Measurements from ENCODE around the gene HLA-DQB2.
"Not testable (repeated sequence)": the region's sequence is repeated elsewhere in the genome, so short reads cannot be mapped to it uniquely, and the experiment has no call there.

The HLA-DQB2 gene

DNA sequence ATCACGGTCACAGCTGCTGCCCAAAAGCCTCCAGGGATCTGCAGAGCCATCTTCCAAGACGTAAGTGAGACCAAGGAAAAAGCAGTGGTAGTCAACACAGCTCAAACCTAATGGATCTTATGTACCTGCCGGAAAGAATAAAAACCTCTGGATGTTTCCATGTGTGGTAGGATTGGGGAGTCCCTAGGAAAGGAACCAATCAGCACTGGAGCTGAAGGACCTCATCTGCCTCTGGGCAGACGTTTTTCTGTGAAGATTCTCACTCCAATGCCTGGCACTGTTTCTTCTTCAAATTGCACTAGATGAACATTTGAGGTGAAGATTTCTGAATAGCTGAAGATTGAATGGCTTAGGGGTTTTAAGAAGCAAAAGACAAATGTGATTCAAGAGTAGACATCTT is at the start of gene HLA-DQB2:
TSS of gene HLA-DQB2 (minus strand) at position 112 of the 400 bp plus-strand sequence. CDS start at position 50, 62 bp downstream.
- DNase-seq, result no peak

DNA sequence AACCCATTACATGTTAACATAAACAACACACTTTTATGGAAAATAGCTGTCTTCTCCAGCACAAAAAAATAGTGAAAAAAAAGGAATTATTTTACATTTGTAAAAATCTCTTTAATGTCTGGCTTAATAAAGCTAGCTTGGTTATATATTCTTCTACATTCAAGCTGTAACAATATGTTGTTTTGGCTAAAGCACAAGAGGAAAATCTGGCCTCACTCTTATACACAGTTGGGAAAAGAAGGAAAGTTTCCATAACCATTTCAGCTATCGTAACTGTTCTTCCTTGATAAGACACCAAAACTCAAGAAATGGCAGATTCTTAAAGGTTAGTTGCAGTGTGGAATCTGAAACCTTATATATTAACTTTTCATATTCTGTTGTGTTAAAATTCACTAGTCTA is 45.8 kb upstream of the HLA-DQB2 start:
- no peak for DNase-seq

DNA sequence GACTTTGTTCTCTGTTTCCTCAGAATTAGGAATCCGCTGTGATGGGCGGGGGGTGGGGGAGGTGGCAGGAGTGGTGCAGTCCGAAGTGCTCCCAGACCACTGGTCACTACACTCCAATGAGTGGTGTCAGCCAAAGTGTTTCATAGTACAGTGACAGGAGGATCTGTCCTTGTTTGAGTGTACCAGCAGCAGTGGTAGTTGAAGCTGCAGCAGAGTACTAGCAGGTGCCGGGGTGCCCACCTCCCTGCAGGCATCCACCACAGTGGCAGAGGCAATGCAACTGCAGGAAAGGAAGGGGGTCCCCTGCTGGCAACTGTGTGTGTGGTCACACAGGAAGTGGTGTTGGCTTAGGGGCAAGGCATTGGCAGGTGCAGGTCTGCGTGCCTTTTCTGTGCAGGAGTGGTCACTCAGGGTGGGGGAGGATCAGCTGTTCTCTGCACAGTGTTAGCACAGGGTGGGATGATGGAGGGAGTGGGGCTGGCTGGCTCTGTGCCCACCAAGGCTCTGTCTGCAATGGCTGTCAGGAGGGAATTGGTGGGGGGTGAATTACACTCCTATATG is 43.8 kb upstream of the HLA-DQB2 start:
- no peak for DNase-seq

DNA sequence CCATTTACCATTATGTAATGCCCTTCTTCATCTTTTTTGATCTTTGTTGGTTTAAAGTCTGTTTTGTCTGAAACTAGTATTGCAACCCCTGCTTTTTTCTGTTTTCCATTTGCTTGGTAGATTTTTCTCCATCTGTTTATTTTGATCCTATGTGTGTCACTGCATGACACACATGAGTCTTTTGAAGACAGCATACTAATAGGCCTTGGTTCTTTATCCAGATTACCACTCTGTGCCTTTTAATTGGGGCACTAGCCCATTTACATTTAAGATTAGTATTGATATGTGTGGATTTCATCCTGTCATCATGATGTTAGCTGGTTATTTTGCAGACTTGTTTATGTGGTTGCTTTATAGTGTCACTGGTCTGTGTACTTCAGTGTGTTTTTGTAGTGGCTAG is 42.1 kb upstream of the HLA-DQB2 start:
- DNase-seq, result not testable (repeated sequence)

DNA sequence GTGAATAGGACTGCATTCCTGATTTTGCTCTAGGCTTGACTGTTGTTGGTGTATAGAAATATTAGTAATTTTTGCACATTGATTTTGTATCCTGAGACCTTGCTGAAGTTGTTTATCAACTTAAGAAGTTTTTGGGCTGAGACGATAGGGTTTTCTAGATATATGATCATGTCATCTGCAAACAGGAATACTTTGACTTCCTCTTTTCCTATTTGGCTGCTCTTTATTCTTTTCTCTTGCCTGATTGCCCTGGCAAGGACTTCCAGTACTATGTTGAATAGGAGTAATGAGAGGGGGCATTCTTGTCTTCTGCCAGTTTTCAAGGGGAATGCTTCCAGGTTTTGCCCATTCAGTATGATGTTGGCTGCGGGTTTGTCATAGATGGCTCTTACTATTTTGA is 40.1 kb upstream of the HLA-DQB2 start:
- DNase-seq, result no peak

DNA sequence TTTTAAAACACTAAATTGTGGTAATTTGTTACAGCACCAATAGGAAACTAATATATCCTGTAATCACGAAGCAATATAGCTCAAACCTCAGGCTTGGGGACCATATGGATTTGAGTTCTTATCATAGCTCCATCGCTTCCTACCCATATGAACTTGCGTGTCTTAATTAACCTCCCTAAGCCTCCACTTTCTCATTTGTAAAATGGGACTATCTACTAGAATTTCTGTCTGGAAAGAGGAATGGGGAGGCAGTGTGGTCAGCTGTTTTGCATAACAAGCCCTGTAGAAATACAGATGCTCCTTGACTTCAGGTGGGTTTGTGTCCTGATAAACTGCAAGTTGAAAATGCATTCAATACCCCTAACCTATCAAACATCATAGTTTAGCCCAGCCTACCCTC is 36.4 kb upstream of the HLA-DQB2 start:
- no peak for DNase-seq

DNA sequence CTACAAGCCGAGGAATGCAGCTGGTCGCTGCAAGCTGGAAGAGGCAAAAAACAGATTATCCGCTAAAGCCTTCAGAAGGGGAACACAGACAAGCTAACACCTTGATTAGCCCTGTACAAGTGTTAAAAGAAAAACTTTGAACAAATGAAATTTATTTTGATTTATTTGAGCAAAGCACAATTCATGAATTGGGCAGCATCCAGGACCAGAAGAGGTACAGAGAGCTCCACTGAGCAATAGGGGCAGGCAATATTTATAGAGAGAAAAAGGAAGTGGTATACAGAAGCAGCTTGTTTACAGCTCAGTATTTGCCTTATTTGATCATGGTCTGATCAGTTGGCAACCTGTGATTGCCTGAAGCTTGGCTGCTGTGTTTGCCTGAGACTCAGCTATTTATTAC is 35.8 kb upstream of the HLA-DQB2 start:
- DNase-seq, result no peak

DNA sequence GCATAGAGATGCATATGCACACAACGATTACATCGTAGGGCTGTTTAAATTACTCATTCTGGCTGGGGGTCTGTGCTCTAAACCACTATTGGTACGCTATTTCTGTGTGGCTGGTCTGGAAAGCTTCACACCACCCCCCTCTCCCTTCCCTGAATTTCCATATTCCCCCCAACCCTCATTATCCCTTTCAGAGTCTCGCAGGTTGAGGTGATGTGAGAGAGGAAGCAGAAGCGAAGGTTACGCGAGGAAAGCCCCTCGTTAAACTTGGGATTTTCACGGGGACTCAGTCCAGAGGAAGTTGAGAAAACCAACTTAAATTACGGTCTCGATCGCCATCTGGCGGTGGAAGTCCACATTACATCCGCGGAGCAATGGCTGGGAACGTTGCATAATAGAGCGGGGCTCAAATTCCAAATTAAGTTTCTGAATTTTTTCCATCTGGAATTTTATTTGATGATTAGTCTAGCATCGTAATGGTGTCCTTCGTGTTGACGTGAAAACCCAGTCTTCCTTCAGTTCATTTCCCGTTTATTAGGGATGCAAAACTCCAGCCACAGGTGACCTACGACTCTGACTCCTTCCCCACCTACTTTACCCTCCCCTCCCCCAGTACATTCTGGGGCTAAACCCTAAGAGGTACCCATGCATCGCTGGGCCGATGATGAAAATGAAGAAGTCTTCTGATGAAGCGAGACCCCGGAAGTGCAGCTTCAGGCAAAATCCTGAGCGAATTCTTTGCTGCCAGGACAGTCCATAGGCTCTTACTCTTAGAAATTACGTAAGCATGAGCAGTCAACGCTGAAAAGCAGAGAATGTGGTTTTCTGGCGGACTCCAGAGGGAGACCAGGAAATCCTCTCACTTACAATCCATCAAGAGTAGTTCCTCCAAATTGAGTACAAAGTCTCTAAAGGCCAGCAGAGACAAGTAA is 33.8 kb upstream of the HLA-DQB2 start:
- DNase-seq, result peak; percentile 11

DNA sequence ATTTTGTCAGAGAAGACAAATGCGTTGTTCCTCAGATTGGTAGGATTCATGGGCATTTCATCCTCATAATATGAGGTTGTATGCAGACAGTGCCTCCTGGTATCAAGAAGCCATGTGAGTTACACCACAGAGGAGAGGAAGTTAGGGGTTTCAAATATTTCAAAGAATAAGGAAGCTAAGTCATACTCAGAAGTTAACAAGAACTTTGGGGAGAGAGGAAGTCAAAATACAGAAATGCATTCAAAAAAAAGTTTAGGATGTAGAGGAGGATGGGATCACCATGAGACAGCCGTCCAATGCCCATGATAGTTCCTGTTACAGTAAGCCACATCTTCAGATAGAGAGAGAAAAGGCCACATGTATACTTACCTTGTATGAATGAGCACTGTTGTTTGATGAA is 31.2 kb upstream of the HLA-DQB2 start:
- no peak for DNase-seq

DNA sequence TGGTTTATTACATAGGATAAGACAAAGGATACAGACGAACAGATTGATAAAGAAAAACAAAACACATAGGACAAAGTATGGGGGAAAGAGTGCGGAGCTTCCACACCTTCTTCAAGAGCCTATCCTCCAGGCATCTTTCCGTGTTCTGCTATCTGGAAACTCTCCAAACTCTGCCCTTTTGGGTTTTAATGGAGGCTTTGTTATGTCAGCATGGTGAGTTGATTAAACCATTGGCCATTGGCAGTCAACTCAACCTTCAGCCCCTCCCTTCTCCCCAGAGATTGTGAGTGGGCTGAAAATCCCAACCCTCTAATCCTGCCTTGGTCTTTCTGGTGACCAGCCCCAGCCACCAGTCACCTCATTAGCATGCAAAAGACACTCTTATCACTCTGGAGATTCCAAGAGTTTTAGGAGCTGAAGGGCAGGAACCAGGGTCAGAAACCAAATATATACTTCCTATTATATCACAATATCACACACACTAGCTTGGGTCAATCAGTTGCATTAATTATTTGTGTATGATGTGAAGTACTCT is 29.6 kb upstream of the HLA-DQB2 start:
- no peak for DNase-seq

DNA sequence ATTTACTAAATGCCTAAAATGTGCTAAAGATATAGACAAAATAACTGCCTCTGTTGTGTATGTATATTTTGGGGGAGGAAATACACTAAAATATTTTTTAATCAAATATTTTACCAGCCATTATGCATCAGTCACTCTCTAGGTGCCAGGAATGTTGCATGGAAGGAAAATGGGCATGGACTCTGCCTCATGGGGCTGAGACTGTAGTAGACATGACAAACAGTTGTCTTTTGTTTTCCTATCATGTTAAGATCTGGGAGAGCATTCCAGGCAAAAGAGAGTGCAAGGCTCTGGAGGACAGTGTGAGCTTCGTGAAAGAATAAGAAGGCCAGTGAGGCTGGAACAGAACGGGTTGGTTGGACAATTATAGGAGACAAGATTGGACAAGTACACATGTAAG is 27.0 kb upstream of the HLA-DQB2 start:
- no peak for DNase-seq

DNA sequence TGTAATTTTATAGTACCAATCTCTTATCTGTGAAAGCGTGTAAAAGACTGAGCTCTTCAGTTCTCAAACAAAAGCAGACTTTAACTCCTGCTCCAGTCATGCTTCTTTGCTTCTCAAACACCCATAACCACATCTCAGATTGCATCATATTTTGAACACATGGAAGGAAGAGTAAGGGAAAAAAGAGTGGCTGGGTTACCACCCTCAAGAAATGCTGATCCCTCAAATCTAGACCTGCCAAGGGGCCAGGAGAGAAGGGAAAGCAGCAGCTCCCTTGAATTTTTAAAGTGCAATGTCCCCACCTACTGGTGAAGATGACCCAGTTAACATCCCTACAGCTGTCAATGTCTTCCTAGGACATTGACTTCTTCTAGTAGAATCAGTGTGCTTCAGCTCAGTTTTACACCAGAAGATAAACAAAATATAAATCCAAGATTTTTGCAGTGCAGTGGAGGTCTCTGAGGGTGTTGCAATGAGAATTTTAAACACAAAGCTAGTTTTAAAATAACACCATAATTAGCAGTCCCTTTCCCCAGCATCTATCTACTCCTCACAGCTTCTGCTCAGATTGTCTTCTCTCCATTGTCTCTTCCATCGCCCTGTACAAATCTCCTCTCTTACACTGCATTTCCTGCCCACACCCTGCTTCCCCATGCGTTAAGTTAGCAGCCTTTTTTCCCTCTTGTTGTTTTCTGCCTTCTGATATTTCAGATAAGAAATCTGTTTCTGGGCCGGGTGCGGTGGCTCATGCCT is 22.6 kb upstream of the HLA-DQB2 start:
- peak; percentile 26 for DNase-seq

DNA sequence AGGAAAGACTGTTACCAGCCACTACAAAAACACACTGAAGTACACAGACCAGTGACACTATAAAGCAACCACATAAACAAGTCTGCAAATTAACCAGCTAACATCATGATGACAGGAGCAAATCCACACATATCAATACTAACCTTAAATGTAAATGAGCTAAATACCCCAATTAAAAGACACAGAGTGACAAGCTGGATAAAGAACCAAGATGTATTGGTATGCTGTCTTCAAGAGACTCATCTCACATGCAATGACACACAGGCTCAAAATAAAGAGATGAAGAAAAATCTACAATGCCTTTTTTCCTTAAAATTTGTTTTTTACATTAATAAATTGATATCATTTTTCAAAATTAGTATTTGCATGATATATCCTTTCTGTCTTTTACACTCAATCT is 19.6 kb upstream of the HLA-DQB2 start:
- not testable (repeated sequence) for DNase-seq

DNA sequence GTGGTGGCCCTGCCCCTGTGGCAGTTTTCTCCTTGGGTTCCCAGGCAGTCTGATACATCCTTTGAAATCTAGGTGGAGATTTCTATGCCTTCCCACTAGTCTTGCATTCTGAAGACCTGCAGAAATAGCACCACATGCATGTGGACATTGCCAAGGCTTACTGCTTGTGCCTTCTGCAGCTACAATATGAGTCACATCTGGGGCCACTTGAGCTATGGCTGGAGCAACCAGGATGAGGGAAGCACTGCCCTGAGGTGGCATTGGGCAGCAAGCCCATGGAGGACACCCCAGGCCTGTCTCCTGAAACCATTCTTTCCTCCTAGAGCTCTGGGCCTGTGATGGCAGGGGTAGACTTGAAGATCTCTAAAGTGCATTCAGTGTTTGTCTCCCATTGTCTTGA is 15.7 kb upstream of the HLA-DQB2 start:
- no peak for DNase-seq

DNA sequence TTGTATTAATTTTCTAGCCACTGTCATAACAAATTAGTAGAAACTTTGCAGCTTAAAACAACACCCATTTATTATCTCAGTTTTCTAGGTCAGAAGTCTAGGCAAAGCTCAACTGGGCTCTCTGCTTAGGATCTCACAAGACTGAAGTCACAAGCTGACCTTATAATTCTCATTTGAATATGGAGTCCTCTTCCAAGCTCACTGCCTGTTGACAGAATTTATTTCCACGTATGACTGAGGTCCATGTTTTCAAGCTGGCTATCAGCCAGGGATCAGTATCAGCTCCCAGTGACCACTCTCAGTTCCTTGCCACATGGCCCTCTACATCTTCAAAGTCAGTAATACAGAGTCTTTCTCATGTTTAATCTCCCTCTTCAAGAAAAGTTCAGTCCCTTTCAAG is 11.7 kb upstream of the HLA-DQB2 start:
- no peak for DNase-seq

DNA sequence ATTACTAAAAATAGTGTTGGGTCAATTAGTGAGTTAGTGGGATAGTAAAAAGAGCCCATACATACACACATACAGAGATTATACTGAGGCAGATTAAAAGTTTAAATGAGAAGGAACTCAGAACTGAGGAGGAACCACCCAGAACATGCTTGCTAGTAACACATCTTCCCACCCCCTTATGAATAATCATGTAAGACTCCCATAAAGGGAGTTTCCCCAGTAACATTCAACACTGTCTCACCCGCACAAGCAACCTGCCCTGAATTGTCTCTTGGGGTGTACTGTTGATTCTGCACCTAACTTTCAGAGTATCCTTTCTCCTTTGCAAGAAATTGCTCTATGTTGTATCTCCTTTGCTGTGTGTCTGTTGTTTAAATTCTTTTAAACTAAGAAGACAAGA is 11.1 kb upstream of the HLA-DQB2 start:
- DNase-seq, result no peak

DNA sequence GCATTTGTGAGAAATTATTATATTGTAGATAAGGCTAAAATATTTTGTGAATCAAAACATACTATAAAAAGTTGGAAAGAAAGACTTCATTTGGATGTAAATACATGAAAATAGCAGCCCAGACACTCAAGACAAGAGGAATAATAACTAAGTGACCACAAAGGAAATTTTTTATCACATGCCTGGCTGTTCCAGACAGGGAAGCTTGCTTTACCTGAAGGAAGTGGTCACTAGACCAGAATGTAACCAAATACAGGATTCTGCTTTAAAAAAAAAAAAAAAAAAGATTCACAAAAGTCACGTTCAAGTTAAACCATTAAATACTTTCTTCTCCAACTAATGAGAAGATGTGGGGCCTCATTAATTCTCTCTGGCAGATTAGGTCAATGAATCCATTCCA is 9.3 kb upstream of the HLA-DQB2 start:
- no peak for DNase-seq

DNA sequence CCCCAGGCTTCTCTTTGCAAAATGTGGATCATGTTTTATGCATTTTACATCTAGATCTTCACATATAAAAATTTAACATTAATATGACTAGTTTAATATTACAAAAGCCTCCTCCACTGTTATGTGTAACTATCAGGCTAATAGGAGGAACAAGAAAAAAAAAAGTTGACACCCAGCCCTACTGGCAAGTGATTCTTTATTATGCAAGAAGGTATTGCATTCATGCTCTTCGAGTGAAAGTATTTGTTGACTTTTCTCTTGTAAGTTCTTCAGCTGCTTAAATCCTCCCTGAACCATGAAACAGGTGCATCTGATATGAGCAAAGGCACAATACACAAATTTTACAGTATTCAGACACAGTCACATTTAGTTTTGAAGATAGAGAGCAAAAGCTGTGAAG is 716 bp upstream of the HLA-DQB2 start:
- DNase-seq, result no peak

DNA sequence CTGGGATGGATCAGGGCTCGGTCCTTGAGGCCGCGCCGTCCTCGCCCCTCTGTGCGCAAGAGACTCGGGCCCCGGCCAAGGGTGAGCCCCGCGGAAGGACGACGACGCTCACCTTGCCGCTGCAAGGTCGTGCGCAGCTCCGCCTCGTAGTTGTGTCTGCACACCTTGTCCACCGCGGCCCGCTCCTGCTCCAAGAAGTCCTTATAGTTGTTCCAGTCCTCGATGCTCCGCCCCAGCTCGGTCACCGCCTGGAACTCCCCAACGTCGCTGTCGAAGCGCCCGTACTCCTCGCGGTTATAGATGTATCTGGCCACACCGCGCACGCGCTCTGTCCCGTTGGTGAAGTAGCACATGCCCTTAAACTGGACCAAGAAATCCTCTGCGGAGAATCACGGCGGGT is 1.8 kb downstream of the HLA-DQB2 start:
- DNase-seq, result no peak

DNA sequence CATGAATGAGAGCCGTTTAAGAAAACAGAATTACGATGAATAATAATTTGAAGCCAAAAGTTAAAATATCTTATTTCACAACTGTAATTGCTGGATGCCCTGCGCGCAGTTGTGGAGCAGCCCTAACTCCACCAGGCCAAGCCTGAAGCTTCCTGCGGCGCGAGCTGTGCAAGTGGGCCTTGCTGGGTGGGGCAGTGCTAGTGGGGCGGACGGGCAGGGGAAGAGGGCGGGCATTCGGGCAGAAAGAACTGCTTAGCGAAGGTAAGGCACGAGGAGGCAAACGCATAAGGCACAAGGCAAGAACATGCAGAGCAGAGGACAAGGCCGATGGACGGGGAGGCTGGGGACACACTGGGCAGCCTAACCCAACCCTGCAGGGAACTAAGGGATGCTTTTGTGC is 2.3 kb downstream of the HLA-DQB2 start:
- DNase-seq, result no peak

DNA sequence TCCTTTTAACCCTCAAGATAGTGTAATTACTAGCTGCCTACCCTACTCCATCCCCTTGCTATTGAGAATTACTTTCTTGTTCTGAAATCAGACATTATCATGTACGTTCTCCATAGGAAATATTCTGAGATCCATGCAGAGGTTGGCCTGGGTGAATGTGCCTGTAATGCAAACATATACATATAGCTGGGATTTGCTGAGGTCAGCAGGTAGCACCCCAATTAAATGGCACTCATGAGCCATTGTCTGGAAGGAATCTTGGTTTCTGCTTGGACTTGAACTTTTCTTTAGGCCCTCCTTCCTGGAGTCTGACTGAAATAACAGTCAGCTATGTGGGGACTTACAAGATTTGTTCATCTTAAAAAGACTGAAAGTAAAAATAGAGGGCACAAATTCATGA is 3.7 kb downstream of the HLA-DQB2 start:
- no peak for DNase-seq

DNA sequence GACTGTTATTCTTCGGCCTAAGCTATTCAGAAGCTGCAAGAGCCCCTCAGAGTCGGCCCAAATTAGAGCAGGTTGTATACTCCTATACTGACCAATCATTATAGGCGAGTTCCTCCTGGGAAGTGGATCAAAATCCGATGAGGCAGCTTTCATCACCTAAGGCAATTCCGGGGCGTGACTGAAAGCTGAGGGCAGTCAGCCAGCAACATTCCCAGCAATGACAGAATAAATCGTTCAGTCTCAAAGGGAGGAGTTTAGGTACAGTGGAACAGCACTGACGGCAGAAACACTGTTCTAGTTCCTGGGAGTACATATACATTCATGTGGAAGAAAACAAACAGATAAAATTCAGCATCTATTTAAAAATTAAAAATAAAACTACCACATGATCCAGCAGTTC is 10.8 kb downstream of the HLA-DQB2 start:
- DNase-seq, result no peak

DNA sequence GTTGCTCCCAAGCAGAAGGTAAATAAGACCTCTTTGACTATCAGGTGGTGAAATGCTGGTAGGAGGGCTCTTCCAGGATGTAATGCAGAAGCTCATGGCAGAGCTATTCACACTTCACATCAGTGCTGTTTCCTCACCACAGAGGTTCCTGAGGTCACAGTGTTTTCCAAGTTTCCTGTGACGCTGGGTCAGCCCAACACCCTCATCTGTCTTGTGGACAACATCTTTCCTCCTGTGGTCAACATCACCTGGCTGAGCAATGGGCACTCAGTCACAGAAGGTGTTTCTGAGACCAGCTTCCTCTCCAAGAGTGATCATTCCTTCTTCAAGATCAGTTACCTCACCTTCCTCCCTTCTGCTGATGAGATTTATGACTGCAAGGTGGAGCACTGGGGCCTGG is 17.7 kb downstream of the HLA-DQB2 start:
- not testable (repeated sequence) for DNase-seq

DNA sequence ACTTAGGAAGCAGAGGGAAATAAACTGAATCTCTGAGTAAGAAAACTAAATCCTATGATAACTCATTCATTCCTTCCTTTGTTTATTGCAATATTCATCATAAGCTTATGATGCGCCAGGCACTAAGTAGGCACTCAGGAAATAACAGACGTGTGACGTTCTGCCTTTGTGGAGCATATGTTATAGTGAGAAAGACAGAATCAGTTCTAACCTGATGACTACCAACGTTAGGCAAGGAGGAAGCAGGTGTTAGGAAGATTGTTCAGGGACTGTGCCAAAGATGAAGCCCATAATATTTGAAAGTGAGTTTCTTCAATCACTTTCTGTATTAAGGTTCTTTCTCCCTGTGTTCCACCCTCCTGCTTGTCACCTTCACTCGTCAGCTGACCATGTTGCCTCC is 18.6 kb downstream of the HLA-DQB2 start:
- no peak for DNase-seq
